CD4-positive, alpha-beta T cell treated with Interleukin-2 at 100 ng/mL for 4 hours (primary cell): ENCODE data around the gene PTTG1IP2.

ENCODE experiments used
- DNase-seq: peaks from one replicate; pipeline ENCODE4 v3.0.0-alpha.2; 2020; ENCODE audit warnings: low spot score

PTTG1IP2 gene

GRCh38 chr7:90469554-90469953 lies at the start of gene PTTG1IP2:
PTTG1IP2 (plus strand) TSS chr7:90469639; CDS start chr7:90469787, 148 bp downstream.
- DNase-seq = no peak

GRCh38 chr7:90421651-90422050 lies 47.8 kb upstream of the PTTG1IP2 start:
- no peak for DNase-seq

GRCh38 chr7:90424720-90425119 lies 44.7 kb upstream of the PTTG1IP2 start:
- DNase-seq = no peak

- DNase-seq = no peak
These were observed 44.1 kb upstream of the PTTG1IP2 start for GRCh38 chr7:90425376-90425775.

- DNase-seq = no peak
These were observed 38.6 kb upstream of the PTTG1IP2 start for GRCh38 chr7:90430614-90431460.

- no peak for DNase-seq
These were observed 36.7 kb upstream of the PTTG1IP2 start for GRCh38 chr7:90432752-90433151.

GRCh38 chr7:90433221-90433620 lies 36.2 kb upstream of the PTTG1IP2 start:
- DNase-seq = no peak

- DNase-seq = no peak
These were observed 23.8 kb upstream of the PTTG1IP2 start for GRCh38 chr7:90445633-90446032.

- no peak for DNase-seq
These were observed 23.1 kb upstream of the PTTG1IP2 start for GRCh38 chr7:90446137-90446899.

GRCh38 chr7:90453259-90453891 lies 16.1 kb upstream of the PTTG1IP2 start:
- no peak for DNase-seq

- DNase-seq = no peak
These were observed 15.5 kb upstream of the PTTG1IP2 start for GRCh38 chr7:90453931-90454330.

- DNase-seq = peak; percentile 57
These were observed 14.0 kb upstream of the PTTG1IP2 start for GRCh38 chr7:90455163-90456030.

GRCh38 chr7:90458104-90458503 lies 11.3 kb upstream of the PTTG1IP2 start:
- no peak for DNase-seq

GRCh38 chr7:90459888-90460287 lies 9.6 kb upstream of the PTTG1IP2 start:
- DNase-seq = no peak

- no peak for DNase-seq
These were observed 8.2 kb upstream of the PTTG1IP2 start for GRCh38 chr7:90461219-90461618.

GRCh38 chr7:90463151-90463628 lies 6.2 kb upstream of the PTTG1IP2 start:
- peak; percentile 42 for DNase-seq

- DNase-seq = no peak
These were observed 3.6 kb upstream of the PTTG1IP2 start for GRCh38 chr7:90465816-90466215.

- DNase-seq = no peak
These were observed 3.5 kb downstream of the PTTG1IP2 start for GRCh38 chr7:90472805-90473540.

GRCh38 chr7:90473814-90474213 lies 4.4 kb downstream of the PTTG1IP2 start:
- DNase-seq = no peak

GRCh38 chr7:90474284-90475210 lies 5.1 kb downstream of the PTTG1IP2 start:
- no peak for DNase-seq
